Stimulated activated CD4-positive, alpha-beta T cell treated with anti-CD3 and anti-CD28 coated beads, Interleukin-4, amount 100 ng/mL, for 4 hours (primary cell): Measurements from ENCODE around the gene RFTN1.

ENCODE experiments used
- DNase-seq, 2 experiments: peaks; one replicate each; pipeline ENCODE4 v3.0.0-alpha.2; 2020

Gene RFTN1

DNA sequence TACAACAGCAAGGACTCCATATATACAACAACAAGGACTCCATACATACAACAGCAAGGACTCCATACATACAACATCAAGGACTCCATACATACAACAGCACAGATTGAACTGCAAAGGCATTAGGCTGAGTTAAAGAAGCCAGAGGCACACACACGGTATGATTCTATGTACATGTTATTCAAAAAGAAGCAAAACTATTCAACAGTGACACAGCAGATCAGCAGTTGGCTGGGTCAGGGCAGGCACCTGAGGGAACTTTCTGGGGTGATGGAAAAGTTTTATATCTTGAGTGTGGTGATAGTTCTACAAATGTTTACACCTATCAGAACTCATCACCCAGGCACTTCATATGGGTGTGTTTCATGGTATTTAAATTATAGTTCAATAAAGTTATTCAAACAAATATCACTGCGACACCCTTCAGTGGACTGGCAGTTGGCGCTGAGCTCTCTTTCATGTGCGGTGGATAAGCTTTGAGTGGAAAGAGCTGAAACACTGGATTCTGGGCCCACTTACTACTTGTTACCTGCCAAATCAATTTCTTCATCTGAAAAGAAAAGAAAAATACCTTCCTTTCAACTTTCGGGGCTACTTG, 28.0 kb downstream of the RFTN1 start:
- no peak for DNase-seq

DNA sequence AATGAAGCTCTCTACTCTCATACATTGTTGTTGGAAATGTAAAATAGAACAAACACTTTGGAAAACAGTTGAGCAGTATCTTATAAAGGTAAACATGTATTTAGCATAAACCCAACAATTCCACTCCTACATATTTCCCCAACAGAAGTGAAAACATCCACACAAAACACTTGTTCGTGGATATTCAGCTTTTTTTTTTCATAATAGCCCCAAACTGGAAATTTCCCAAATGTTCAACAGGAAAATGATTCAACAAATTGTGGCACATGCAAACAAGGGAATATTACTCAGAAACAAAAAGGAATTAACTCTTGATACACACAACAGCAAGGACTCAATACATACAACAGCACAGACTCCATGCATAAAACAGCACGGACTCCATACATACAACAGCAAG, 28.5 kb downstream of the RFTN1 start:
- no peak for DNase-seq

DNA sequence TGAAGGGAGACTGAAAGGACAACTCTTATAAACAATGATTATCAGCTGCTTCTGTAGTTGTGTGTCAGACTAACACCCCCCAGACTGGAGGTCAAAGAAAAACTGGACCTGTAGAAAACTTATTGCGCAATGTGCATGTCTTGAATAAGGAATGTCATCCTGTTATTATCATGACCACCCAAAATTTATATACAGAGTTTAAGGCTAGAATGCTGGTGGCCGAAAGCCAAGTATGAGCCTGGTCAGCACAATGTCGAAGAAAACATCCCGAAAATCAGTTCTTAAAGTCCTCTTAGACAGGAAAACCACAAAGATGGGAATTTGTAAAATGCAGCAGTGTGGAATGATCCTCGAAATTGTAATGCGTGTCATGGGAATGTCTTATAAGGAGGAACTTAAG, 29.3 kb downstream of the RFTN1 start:
- no peak for DNase-seq

DNA sequence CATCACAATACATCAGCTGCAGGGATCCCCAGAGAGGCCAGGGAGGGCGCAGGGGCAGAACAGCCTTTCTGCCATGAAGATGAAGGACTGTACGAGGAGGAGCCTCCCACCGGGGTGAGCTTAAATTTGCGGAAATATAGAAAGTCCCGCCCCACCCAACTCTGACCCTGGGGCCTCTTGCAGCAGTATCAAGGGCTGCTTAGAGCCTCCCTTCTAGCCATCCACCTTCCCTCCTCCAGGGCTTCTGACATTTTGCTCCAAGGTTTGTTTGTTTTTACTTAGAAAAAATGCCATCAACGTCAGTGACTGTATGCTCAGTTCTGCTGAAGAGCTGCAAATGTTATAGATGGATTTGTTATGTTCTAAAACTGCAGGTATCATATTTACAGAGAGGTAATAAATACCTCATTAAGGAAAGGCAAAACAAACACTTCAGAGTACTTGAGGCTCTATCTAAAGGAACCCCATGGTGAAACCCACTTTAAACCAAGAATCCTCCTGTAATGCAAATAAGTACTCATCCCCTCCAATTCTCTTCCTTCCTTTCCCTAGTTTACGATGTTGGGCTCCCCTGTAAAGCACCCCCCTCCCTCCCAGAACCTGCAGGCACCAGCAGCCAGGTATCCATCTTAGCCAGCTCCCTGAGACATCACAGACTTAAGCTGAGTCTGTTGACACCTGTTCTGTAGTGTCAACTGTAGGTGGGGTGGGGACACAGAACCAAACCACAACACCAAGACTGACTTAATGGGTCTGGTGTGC, 30.5 kb downstream of the RFTN1 start:
- DNase-seq: peak in 1 of 2 experiments; percentile 15

DNA sequence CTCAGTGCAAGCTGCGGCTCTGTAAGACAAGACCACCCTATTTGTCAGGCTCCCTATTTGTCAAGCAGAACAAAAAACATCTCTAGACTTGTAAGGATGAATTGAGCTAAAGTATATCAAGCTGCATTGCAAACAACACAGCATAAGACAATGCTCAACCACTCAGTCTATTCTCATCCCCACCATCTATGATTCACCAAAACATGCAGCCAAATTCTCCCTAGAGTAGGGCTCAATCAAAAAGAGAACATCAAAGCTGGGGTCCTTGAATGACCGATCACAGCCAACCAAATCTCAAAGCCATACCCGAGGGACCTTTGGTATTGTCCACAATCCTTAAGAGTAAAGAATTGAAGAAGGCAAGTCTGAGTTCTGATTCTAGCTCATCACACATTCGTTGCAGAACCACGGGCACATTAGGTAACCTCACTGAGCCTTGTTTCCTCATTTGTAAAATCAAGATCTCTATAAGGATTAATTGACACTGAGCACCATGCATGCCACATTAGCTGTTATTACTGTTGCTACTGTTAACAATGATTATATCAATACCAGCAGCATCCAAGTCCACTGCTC, 31.2 kb downstream of the RFTN1 start:
- DNase-seq: no peak

DNA sequence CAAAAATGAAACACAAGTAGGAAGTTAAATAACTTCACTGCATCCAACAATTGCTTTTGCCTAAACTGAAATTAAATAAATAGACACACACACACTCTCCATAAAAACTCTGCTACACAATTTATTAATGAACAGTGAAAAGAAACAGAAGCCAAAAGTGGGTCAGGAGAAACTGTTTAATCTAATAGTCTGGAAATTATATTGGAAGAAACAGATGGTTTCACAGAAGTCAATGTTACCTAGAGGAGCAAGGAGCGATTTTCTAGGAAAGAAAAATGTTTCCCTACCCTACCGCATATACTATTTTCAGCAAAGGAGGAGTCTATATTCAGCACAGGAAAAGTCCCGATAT, 32.0 kb downstream of the RFTN1 start:
- no peak for DNase-seq

DNA sequence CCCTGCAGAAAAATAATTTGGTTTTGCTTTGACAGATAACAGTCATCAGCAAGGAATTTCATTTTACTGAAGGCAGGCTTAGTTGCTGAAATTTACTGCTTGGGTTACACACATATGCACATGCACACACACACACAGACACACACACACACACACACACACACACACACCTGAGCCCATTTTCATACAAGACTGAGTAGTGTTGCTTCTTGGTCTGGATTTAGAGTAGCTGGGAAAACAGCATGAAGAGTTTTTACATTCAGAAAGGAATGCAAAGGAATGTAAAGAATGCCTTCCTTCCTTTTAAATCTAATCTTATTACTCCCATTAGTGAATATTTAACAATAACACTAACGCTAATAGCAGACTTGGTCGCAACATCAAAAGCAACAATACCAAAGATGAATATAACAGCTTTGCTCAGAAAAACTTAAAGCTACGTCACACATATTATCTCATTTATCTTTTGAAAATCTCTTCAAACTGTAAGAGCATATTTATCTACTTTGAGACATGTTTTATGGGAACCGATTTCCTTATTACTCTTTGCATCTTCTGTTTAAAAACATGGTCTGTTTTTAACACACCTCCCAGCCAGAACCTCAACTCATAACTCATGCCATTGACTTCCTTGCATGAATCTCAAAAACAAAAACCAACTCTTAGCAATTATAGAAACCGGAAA, 32.5 kb downstream of the RFTN1 start:
- no peak for DNase-seq

DNA sequence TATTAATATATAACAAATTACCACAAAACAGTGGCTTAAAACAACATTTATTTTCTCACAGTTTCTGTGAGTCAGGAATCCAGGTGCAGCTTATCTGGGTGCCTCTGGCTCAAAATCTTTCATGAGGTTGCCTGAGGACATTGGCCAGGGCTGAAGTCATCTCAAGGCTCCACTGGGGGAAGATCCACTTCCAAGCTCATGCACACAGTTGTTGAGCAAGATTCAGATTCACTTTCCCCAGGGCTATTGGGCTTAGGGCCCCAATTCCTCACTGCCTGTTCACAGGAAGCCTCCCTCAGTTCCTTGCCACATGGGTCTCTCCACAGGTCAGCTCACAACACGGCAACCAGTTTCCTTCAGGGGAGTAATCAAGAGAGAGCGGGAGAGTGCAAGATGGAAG, 35.0 kb downstream of the RFTN1 start:
- no peak for DNase-seq

DNA sequence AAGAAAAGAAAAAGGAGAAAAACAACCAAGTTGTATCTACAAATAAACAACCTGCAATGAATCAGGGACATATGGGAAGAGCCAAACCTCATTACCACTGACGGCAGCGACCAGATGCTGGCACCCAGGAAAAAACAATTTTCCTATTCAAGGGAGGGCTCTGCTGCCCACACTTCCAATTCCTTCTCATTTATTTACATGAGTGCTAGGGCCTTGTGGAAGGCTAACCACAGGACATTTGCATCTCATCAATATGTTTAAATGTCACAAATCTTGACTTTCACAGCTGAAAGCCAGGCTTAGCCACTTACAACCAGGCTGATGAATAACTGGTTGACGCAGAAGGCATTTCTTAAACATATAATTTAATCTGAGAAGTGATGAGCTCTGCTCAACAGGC, 36.0 kb downstream of the RFTN1 start:
- DNase-seq: no peak

DNA sequence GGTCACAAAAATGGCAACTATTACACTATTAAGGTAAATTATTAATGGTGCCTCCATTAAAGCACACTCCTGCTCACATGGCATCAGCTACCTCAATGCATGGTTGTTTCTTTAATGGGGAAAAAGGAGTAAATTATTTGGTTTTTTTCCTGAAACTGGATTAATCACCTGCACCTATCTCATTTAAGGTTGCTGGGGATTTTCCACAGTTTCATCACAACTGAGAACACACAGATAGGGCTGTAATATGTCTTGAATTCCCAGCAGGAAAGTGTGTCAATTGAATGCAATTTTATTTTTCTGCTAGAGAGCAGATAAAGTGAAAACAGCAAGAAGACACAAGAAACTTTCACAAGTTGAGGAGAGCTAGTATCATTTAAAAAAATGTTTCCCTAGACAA, 36.4 kb downstream of the RFTN1 start:
- no peak for DNase-seq

DNA sequence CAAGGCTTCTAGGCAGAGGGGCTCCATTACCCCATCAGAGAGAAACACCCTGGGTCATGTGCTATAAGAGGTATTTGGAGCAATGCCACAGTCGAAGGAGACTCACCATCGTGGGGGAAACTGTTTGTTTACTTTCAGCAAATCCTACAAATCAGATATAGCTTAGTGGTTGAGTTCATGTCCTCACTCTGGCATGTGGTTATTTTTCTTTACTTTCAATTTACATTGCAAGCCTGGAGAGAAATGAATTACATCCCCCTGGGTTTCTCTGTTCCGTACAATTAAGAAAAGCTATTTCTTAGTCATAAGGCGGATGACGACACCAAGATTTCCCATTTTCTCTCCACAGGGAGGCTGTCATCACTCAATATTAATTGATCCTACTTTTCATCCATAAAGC, 36.9 kb downstream of the RFTN1 start:
- no peak for DNase-seq

DNA sequence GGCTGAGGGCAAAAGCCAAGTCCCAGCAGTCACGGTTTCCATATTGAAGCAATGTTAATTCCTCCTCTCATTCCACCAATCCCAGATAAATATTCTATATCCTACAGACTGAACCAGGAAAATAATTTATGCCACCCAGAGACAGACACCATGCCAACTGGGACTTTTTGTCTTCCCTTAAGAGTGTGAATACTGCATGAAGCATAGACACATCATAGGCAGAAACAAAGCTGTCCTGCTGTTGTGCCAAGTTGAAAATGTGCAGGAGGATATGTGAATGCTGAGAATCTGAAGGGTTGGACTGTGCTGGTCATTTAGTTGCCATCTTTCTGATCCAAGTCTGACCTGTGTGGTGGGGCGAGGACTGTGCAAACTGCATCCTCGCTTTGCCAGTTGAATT, 37.7 kb downstream of the RFTN1 start:
- no peak for DNase-seq

DNA sequence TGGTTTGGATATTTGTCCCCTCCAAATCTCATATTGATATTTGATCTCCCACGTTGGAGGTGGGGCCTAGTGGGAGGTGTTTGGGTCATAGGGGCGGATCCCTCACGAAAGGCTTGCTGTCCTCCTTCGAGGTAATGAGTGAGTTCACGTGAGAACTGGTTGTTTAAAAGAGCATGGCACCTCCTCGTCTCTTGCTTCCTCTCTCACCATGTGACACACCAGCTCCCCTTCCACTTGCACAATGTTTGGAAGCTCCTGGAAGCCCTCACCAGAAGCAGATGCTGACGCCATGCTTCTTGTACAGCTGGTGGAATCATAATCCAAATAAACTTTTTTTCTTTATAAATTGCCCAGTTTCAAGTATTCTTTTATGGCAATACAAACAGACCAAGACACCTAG, 38.6 kb downstream of the RFTN1 start:
- DNase-seq: no peak

DNA sequence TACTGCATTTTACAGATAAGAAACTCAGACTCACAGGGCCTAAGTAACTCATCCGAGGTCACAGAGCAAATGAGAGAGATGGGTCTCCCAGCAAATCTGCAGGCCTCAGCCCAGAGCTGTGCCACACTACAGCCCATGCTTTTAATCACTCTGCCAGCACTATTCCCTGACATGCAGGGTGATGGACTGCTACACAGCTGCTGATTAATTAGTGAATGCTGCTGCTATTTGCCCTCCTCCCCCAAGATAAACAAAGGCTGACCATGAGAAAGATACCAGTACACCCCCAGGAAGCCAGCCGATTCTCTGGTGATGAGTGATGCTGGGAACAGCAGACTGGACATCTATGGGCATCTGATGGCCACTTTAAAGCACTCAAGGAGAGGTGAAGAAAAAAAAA, 39.3 kb downstream of the RFTN1 start:
- DNase-seq: no peak

DNA sequence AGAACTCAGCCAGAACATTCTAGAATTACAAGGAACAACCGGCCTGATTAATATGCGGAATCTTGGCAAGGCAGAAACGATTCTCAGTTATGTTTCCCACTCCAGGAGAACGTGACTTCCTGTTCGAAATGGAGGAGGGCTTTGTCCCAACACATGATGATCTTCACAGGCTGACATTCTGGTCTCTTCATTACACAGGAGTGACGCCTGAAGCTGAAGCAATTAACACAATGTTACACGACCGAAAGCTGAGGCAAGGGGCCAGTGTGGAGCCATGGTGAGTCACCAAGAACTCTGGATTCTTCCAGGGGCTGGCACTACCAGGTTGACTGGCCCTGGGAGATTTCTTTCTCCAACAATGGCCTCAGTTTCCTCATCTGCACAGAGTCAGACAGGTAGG, 40.9 kb downstream of the RFTN1 start:
- no peak for DNase-seq

DNA sequence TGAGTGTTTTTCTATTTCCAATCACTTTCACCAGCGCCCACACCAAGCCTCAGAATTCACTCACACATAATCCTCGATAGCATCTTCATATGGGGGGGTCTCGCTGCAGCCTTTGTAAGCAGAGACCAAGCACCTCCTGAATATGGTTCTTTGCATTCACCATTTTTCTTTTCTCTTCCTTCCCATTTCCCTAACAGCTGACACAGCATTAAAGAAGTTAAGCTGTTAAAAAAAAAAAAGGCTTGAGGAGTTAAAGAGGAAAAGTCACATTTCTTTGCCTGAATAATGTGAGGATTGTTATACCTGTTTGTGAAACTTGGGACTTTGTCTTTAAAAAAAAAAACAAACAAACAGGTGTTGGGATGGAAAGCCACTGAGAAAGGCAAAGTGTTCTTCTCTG, 41.6 kb downstream of the RFTN1 start:
- DNase-seq: no peak

DNA sequence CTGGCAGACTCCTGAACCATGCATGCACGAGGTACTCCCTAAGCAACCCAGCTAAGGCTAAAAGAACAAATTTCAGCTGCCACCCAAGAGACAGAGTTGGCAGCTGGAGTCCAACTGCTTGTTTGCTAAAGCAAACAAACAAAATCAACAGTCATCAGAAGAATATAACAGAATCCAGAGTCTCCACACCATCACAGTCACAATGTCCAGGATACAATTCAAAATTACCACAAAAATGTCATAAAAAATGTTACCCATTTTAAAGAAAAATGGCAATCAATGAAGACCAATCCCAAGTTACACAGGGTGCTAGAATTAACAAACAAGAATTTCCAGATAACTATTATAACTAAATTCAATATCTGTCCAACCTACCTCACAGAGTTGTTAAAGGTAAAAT, 42.9 kb downstream of the RFTN1 start:
- DNase-seq: no peak

DNA sequence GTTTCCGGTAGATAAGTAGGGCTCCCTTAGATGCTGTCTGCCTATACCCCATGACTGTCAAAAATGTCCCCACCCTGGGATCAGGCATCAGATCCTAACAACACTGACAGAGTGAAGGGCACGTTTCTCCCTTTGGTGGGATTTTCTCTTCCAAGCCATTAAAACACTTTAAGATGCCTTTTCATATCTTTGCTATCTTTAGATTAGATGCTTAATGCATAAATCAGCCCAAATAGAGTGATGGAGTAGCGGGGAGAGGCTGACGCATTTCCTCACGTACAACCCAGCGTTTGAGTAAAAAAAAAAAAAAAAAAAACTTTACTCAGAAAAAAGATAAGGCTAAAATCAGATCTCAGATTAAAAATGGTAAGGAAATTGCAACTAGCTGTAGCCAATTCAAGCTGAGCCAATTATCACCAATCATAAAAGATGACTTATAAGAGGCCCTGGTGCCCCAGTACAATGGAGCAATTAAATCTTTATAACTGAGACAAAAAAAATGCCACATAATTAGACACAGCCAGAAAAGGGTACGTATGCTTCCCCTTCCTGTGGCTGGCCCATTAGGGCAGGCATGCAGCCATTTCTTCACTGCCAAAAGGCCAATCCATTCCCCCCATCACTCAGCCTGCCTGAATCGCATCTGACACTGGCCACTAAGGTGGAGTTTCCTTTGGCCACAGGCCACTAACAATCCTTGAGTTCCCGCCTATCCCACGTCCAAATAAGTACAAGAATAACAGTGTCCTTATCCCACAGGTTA, 45.0 kb downstream of the RFTN1 start:
- DNase-seq: no peak

DNA sequence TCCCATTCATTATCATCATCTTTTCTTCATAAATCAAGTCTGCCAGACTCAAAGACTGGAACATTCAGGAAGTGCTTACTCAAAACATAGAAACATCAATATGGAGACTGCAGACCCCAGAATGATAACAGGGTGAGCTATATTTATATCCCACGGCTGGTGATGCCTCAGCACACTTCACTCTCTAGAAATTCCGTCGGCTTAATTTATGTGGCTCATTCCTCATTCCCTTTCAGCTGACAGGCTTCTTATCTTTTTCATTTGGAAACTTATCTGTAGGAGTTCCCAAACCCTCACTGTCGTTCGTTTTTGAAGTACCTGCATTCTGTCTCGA, 45.5 kb downstream of the RFTN1 start:
- no peak for DNase-seq

DNA sequence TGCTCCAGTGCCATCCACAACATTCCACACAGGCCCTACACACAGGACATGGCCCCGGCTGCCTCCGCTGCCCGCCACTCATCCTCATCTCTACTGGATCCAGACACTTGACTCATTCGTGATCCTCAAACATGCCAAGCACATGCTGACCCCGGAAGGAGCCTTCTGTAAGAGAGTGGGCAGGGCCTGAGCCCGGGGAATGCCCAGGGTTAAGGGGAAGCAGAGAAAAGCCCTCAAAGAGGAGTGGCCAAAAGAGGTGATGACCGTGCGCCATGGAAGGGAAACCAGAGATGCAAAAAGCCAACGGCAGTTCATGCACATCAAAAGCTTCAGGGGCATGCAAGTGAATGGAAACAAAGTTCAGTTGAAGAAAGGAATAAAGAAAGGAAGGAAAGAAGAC, 46.1 kb downstream of the RFTN1 start:
- DNase-seq: peak; percentile 18 to 58

DNA sequence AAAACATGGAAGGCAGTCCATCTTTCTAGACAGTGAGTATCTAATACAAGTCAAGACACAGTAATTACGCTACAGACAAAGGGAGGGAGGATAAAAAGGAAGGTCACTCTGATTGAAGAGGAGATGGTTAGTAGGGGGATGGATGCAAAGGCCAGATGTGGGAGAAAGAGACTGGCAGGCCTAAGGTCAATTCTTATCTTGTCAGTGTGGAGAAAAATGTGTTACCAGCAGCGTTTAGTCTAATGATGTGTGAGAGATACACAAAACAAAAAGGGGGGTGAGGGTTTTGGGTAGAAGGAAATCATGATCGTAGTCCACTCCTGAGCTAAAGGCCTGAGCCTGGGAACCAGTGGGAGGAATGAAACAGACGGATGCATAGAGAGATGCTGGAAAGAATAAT, 46.7 kb downstream of the RFTN1 start:
- DNase-seq: no peak

DNA sequence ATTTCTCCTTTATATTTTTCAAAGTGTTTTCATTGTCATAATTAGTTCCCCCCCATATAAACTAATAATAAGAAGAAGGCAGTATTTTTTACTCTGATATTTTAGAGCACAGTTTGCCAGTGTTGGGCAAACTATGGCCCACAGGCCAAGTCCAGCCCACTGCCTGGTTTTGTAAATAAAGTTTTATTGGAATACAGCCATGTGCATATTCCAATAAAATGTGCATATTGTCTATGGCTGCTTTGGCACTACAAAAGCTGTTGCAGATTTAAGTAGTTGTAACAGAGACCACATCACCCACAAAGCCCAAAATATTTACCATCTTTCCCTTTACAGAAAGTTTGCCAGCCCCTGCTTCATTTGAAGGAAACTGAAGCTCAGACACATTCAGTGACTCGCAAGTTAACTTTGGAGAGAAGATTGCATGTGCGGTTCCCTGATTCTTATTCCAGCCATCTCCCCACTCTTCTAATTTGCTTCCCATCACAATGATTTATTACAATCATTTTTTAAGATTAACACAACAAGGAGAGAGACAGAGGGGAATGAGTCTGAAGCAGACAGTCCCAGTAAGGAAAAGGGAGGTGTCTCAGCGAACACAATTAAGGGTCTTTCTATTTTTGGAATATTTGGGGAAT, 48.9 kb downstream of the RFTN1 start:
- DNase-seq: no peak

DNA sequence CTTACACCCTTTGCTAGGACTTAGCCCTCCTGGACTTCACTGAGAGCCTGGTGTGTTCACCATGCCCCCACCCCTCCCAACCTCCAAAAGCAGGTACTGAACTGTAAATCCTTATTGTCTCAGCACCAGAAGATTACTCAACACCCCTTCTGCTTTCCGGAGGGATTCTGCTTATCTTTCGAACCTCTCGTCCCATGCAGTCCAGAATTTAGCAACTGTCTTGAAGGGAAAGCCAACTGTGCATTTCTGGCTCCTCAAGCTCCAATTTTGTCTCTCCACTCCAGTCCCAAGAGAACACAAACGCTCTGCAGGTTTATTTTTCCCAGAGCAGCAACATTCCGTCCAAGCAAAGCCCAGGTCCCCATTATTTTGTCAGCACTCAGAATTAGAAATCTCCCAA, 49.6 kb downstream of the RFTN1 start:
- DNase-seq: no peak
